Measurements from ENCODE around the gene INPP5B. TPM values are rescaled to one million over a fixed set of nuclear protein-coding genes. Genes with fewer than 3 reads are reported as not detected.

The INPP5B gene
- total and polyA plus RNA-seq, 2 of the 13 experiments (the other 11 are each of a cell fraction or from before 2014, with no cell fraction given) = 9.0 to 9.8 TPM

DNA sequence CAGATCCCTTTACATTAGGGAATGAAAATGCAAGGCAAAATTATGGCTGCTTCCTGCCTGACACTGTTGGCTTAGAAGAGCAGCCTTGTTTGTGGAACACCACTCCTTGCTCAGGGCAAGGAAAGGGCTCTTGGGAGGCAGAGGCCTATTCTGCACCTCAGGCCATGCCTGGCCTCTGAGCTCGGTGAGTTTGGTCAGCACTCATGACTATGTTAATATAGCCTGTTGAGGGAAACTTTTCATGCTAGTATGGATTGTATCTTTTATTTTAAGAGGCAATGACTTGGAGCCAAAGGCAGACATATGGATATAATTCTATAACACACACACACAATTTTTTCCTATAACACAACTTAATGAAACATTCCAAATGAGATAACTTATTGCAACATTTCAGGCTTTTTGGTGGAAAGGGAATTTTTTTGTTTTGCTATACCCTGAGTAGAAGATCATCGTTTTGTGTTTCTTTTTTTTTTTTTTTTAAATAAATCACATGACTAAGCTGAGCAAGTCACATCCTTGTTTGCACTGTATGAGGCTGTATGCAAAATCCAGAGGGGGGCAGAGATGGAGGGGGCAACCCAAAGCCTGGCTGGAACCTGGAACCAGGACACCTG, 133.2 kb downstream of the INPP5B start:
- Histone ChIP-seq H3K36me3 (replicated peaks in 1 of 2; ENCODE audit: control insufficient read depth in 1 of 2, insufficient read depth in 2 of 2, low read length in 2 of 2) (peaks cover 3 to 28% of the 10 kb centered on the region in 2 experiments; a peak in 3 of 5 replicates), H4K20me1 (ENCODE audit: insufficient read depth, low read length) (no peaks in the 10 kb centered on the region), H3K9ac (ENCODE audit: insufficient read depth, low read depth, low read length) (no peak overlapping the region), H3K79me2 (ENCODE audit: insufficient read depth, low read length) (no peaks in the 10 kb centered on the region), H3K27ac (ENCODE audit: extremely low read length, insufficient read depth, low read length) (no peak overlapping the region), H3K4me1 (ENCODE audit: insufficient read depth, low read length) (peaks cover 31% of the 10 kb centered on the region), H3K9me3 (ENCODE audit: low read length) (no peaks in the 10 kb centered on the region), H2AFZ (ENCODE audit: low read length) (no peak overlapping the region), H3K4me2 (ENCODE audit: low read depth, low read length) (no peak overlapping the region), H3K4me3 (replicated peaks in 1 of 3; ENCODE audit: insufficient read depth in 1 of 3, low read depth in 2 of 3, low read length in 3 of 3) (no peak overlapping the region), H3K27me3 (ENCODE audit: control insufficient read depth in 1 of 2, insufficient read depth in 2 of 2, low read length in 2 of 2) (no peaks in the 10 kb centered on the region)
- DNase-seq (ENCODE audit: low spot score) = no peak
- POLR2A ChIA-PET = no interaction called here
- FAIRE-seq = no peak
- CTCF ChIA-PET (ENCODE audit: low intra/inter-chr PET ratio, low total read pairs) = no interaction called here
- intact Hi-C loops (cut with micrococcal nuclease; ENCODE audit: unreplicated experiment) = no loop called here
- WGBS (ENCODE audit: low lambda C conversion rate) = 99% methylated on average over 2 of the region's 2 CpGs
- BruUV-seq (replicated peaks) = no TSS peak
- no peak for ATAC-seq
- TF ChIP-seq POGZ (CRISPR knock-in tag; IDR thresholded peaks at IDR 0.05) = no peak
- no peak for TF ChIP-seq HDAC2 (CRISPR knock-in tag; IDR thresholded peaks at IDR 0.05)
- TF ChIP-seq ZNF496 (CRISPR knock-in tag; IDR thresholded peaks at IDR 0.05; ENCODE audit: insufficient replicate concordance) = no peak
- no peak for TF ChIP-seq CAMTA2 (CRISPR knock-in tag; IDR thresholded peaks at IDR 0.05; ENCODE audit: borderline replicate concordance)
- in situ Hi-C loops (cut with HindIII; ENCODE audit: extremely low pct_ligation_motif_present, low pct_unique_long_range_greater_than_20kb) = loop anchor here (5.0 kb wide), 1 partner anchor 44 kb away; the partner anchor contains the start of gene MTF1

DNA sequence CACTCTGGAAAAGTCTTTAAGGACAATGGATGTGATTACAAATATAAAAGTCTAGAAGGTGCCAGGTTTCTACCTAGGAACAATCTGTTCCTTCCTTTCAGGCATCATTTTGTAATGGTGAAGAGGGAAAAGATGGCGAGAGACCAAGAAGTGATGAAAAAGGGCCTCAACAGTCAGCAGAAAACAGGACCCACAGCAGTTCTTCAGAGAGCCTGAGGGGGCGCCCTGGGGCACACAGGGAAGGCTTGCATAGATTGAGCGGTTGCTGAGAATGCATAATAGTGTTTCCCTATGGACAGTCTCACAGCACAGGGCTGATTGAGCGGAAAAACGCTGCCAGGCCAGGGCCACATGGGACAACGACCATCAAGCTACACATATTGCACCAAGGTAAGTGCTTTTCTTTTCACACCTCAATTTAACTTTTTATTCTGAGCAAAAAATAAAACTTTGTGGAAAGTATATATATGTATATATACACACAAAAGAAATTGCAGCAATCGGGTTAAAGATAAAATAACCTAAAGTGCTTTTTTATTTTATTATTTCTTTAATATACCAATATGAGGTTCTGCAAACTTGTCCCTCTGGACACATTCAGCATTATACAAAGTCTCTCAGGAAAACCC, 135.7 kb downstream of the INPP5B start:
- Histone ChIP-seq H3K27me3 (ENCODE audit: control insufficient read depth in 1 of 2, insufficient read depth in 2 of 2, low read length in 2 of 2) (no peaks in the 10 kb centered on the region; a peak in 1 of 5 replicates), H3K4me1 (ENCODE audit: insufficient read depth, low read length) (peaks cover 34% of the 10 kb centered on the region), H3K9ac (ENCODE audit: insufficient read depth, low read depth, low read length) (no peak overlapping the region), H3K4me2 (ENCODE audit: low read depth, low read length) (no peak overlapping the region), H3K4me3 (replicated peaks in 1 of 3; ENCODE audit: insufficient read depth in 1 of 3, low read depth in 2 of 3, low read length in 3 of 3) (no peak overlapping the region), H2AFZ (ENCODE audit: low read length) (no peak overlapping the region), H3K79me2 (ENCODE audit: insufficient read depth, low read length) (peaks cover 15% of the 10 kb centered on the region), H3K27ac (ENCODE audit: extremely low read length, insufficient read depth, low read length) (no peak overlapping the region), H3K9me3 (ENCODE audit: low read length) (no peaks in the 10 kb centered on the region), H4K20me1 (ENCODE audit: insufficient read depth, low read length) (peaks cover 5% of the 10 kb centered on the region; the same call in 1 of the 2 replicates), H3K36me3 (replicated peaks in 1 of 2; ENCODE audit: control insufficient read depth in 1 of 2, insufficient read depth in 2 of 2, low read length in 2 of 2) (peaks cover 2 to 26% of the 10 kb centered on the region in 2 experiments; a peak in 4 of 5 replicates)
- CTCF ChIA-PET (ENCODE audit: low intra/inter-chr PET ratio, low total read pairs) = interaction anchor here (1.4 kb wide), 1 partner anchor 49 kb away, joined by 6 read pairs; no protein-coding TSS in a partner anchor
- intact Hi-C loops (cut with micrococcal nuclease; ENCODE audit: unreplicated experiment) = loop anchor here (1.0 kb wide), 1 partner anchor 49 kb away; no protein-coding TSS in a partner anchor
- FAIRE-seq = peak; percentile 26
- WGBS (ENCODE audit: low lambda C conversion rate) = 39% methylated on average over 7 of the region's 7 CpGs
- in situ Hi-C loops (cut with HindIII; ENCODE audit: extremely low pct_ligation_motif_present, low pct_unique_long_range_greater_than_20kb) = loop anchor here (5.0 kb wide), 1 partner anchor 46 kb away; the partner anchor contains the start of gene MTF1
- POLR2A ChIA-PET = no interaction called here
- no TSS peak for BruUV-seq (replicated peaks)
- peak; percentile 78 for DNase-seq (ENCODE audit: low spot score)
- ATAC-seq = peak; percentile 39
- no peak for TF ChIP-seq SIX1 (CRISPR knock-in tag; IDR thresholded peaks at IDR 0.05; ENCODE audit: borderline replicate concordance)
- TF ChIP-seq CREB1 (IDR thresholded peaks at IDR 0.05) = no peak
- TF ChIP-seq CREB1 (CRISPR knock-in tag; IDR thresholded peaks at IDR 0.05) = 0 out of 2 replicates have a peak, but pooled peaks have one; percentile 1
- no peak for TF ChIP-seq ZNF235 (CRISPR knock-in tag; IDR thresholded peaks at IDR 0.05; ENCODE audit: borderline replicate concordance)
- TF ChIP-seq, protein P1, sequence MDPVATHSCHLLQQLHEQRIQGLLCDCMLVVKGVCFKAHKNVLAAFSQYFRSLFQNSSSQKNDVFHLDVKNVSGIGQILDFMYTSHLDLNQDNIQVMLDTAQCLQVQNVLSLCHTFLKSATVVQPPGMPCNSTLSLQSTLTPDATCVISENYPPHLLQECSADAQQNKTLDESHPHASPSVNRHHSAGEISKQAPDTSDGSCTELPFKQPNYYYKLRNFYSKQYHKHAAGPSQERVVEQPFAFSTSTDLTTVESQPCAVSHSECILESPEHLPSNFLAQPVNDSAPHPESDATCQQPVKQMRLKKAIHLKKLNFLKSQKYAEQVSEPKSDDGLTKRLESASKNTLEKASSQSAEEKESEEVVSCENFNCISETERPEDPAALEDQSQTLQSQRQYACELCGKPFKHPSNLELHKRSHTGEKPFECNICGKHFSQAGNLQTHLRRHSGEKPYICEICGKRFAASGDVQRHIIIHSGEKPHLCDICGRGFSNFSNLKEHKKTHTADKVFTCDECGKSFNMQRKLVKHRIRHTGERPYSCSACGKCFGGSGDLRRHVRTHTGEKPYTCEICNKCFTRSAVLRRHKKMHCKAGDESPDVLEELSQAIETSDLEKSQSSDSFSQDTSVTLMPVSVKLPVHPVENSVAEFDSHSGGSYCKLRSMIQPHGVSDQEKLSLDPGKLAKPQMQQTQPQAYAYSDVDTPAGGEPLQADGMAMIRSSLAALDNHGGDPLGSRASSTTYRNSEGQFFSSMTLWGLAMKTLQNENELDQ (CRISPR knock-in tag; IDR thresholded peaks at IDR 0.05; ENCODE audit: borderline replicate concordance) = no peak
- peak; percentile 72 to 87 for TF ChIP-seq MAFK (conservative IDR thresholded peaks at IDR 0.05 in 1 of 2, IDR thresholded peaks at IDR 0.05 in 1 of 2; ENCODE audit: low read length in 2 of 2)
- TF ChIP-seq, protein P2, sequence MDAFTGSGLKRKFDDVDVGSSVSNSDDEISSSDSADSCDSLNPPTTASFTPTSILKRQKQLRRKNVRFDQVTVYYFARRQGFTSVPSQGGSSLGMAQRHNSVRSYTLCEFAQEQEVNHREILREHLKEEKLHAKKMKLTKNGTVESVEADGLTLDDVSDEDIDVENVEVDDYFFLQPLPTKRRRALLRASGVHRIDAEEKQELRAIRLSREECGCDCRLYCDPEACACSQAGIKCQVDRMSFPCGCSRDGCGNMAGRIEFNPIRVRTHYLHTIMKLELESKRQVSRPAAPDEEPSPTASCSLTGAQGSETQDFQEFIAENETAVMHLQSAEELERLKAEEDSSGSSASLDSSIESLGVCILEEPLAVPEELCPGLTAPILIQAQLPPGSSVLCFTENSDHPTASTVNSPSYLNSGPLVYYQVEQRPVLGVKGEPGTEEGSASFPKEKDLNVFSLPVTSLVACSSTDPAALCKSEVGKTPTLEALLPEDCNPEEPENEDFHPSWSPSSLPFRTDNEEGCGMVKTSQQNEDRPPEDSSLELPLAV (CRISPR knock-in tag; conservative IDR thresholded peaks at IDR 0.05; ENCODE audit: low read depth) = no peak
- no peak for TF ChIP-seq ZNF577 (CRISPR knock-in tag; IDR thresholded peaks at IDR 0.05; ENCODE audit: borderline replicate concordance, low read depth)
